ENCODE data around the gene CACNA1B.

The CACNA1B gene

GRCh38 chr9:137891588-137892423, 14.2 kb downstream of the CACNA1B start:
- no peak for TF ChIP-seq SP1 (IDR thresholded peaks at IDR 0.05)
- TF ChIP-seq PKNOX1 (IDR thresholded peaks at IDR 0.05): no peak
- no peak for TF ChIP-seq ARNT (IDR thresholded peaks at IDR 0.05)
- no peak for TF ChIP-seq CTBP1 (IDR thresholded peaks at IDR 0.05; ENCODE audit: borderline replicate concordance)
- TF ChIP-seq BHLHE40 (IDR thresholded peaks at IDR 0.05; ENCODE audit: borderline replicate concordance): no peak
- ChIA-PET POLR2A (no interaction called here), CTCF (no interaction called here)
- DNase-seq (ENCODE audit: extremely low spot score): no peak

GRCh38 chr9:137892424-137893191, 15.0 kb downstream of the CACNA1B start:
- ChIA-PET POLR2A (no interaction called here), CTCF (no interaction called here)
- no peak for TF ChIP-seq ELF4 (IDR thresholded peaks at IDR 0.05)
- TF ChIP-seq SP1 (IDR thresholded peaks at IDR 0.05): no peak
- TF ChIP-seq ARNT (IDR thresholded peaks at IDR 0.05): no peak
- no peak for TF ChIP-seq FOXK2 (IDR thresholded peaks at IDR 0.05)
- no peak for TF ChIP-seq LEF1 (IDR thresholded peaks at IDR 0.05; ENCODE audit: borderline replicate concordance)
- no peak for TF ChIP-seq L3MBTL2 (conservative IDR thresholded peaks at IDR 0.05)
- TF ChIP-seq CTBP1 (IDR thresholded peaks at IDR 0.05; ENCODE audit: borderline replicate concordance): no peak
- no peak for TF ChIP-seq NFRKB (IDR thresholded peaks at IDR 0.05)
- no peak for TF ChIP-seq HDGF (IDR thresholded peaks at IDR 0.05; ENCODE audit: borderline replicate concordance)
- no peak for TF ChIP-seq PKNOX1 (IDR thresholded peaks at IDR 0.05)
- TF ChIP-seq SUZ12 (IDR thresholded peaks at IDR 0.05): no peak
- no peak for TF ChIP-seq BHLHE40 (IDR thresholded peaks at IDR 0.05; ENCODE audit: borderline replicate concordance)
- no peak for TF ChIP-seq FOXA1 (IDR thresholded peaks at IDR 0.05)
- no peak for TF ChIP-seq ZNF384 (IDR thresholded peaks at IDR 0.05)
- no peak for DNase-seq (ENCODE audit: extremely low spot score)

- ChIA-PET POLR2A (no interaction called here), CTCF (no interaction called here)
- no peak for TF ChIP-seq CTBP1 (IDR thresholded peaks at IDR 0.05; ENCODE audit: borderline replicate concordance)
- no peak for TF ChIP-seq ELF4 (IDR thresholded peaks at IDR 0.05)
- TF ChIP-seq LEF1 (IDR thresholded peaks at IDR 0.05; ENCODE audit: borderline replicate concordance): no peak
- no peak for TF ChIP-seq HDGF (IDR thresholded peaks at IDR 0.05; ENCODE audit: borderline replicate concordance)
- no peak for TF ChIP-seq FOXM1 (IDR thresholded peaks at IDR 0.05; ENCODE audit: borderline replicate concordance)
- TF ChIP-seq ARNT (IDR thresholded peaks at IDR 0.05): no peak
- no peak for TF ChIP-seq FOXK2 (IDR thresholded peaks at IDR 0.05)
- TF ChIP-seq BHLHE40 (IDR thresholded peaks at IDR 0.05; ENCODE audit: borderline replicate concordance): no peak
- TF ChIP-seq SP1 (IDR thresholded peaks at IDR 0.05): no peak
- no peak for TF ChIP-seq ZNF384 (IDR thresholded peaks at IDR 0.05)
- no peak for TF ChIP-seq PKNOX1 (IDR thresholded peaks at IDR 0.05)
- TF ChIP-seq FOXA1 (IDR thresholded peaks at IDR 0.05): no peak
- no peak for TF ChIP-seq L3MBTL2 (conservative IDR thresholded peaks at IDR 0.05)
- TF ChIP-seq SUZ12 (IDR thresholded peaks at IDR 0.05): no peak
- no peak for TF ChIP-seq TARDBP (IDR thresholded peaks at IDR 0.05)
- TF ChIP-seq NFRKB (IDR thresholded peaks at IDR 0.05): no peak
- no peak for DNase-seq (ENCODE audit: extremely low spot score)
Observed at GRCh38 chr9:137893670-137894069, 16.1 kb downstream of the CACNA1B start.

GRCh38 chr9:137899551-137900360, 22.2 kb downstream of the CACNA1B start:
- TF ChIP-seq HDGF (IDR thresholded peaks at IDR 0.05; ENCODE audit: borderline replicate concordance) (no peak), L3MBTL2 (conservative IDR thresholded peaks at IDR 0.05) (no peak), FOXM1 (IDR thresholded peaks at IDR 0.05; ENCODE audit: borderline replicate concordance) (no peak), ARNT (IDR thresholded peaks at IDR 0.05) (no peak)
- CTCF ChIA-PET: no interaction called here
- POLR2A ChIA-PET: no interaction called here
- no peak for DNase-seq (ENCODE audit: extremely low spot score)

- ChIA-PET CTCF (no interaction called here), POLR2A (no interaction called here)
- DNase-seq (ENCODE audit: extremely low spot score): no peak
- TF ChIP-seq LEF1 (IDR thresholded peaks at IDR 0.05; ENCODE audit: borderline replicate concordance) (no peak), FOXK2 (IDR thresholded peaks at IDR 0.05) (no peak), ARNT (IDR thresholded peaks at IDR 0.05) (no peak), L3MBTL2 (conservative IDR thresholded peaks at IDR 0.05) (no peak), FOXA1 (IDR thresholded peaks at IDR 0.05) (no peak), SUZ12 (IDR thresholded peaks at IDR 0.05) (no peak), SP1 (IDR thresholded peaks at IDR 0.05) (no peak), HDGF (IDR thresholded peaks at IDR 0.05; ENCODE audit: borderline replicate concordance) (no peak), ELF4 (IDR thresholded peaks at IDR 0.05) (no peak), PKNOX1 (IDR thresholded peaks at IDR 0.05) (no peak), FOXM1 (IDR thresholded peaks at IDR 0.05; ENCODE audit: borderline replicate concordance) (no peak), BHLHE40 (IDR thresholded peaks at IDR 0.05; ENCODE audit: borderline replicate concordance) (no peak)
Observed at GRCh38 chr9:137900584-137901310, 23.2 kb downstream of the CACNA1B start.

Measured in HEK293T (cell line).